ENCODE results near the gene TEX38.
"Not testable (repeated sequence)": the region's sequence is repeated elsewhere in the genome, so short reads cannot be mapped to it uniquely, and the experiment has no call there.

Gene TEX38

GRCh38 chr1:46646331-46646730 is 25.3 kb upstream of the TEX38 start:
- Mint-ChIP-seq H3K27me3 (ENCODE audit: low read depth) (no peaks in the 10 kb centered on the region), H3K36me3 (ENCODE audit: low read depth) (peaks cover 58% of the 10 kb centered on the region), H3K4me3 (no peak overlapping the region), H3K9me3 (peaks cover 21% of the 10 kb centered on the region), H3K27ac (no peak overlapping the region), H3K4me1 (peaks cover 6% of the 10 kb centered on the region)
- TF ChIP-seq CTCF (IDR thresholded peaks at IDR 0.05; ENCODE audit: unreplicated experiment in 3 of 3): no peak

GRCh38 chr1:46646844-46647243 is 24.8 kb upstream of the TEX38 start:
- Mint-ChIP-seq H3K4me3 (no peak overlapping the region), H3K9me3 (peaks cover 21% of the 10 kb centered on the region), H3K27ac (no peak overlapping the region), H3K4me1 (peaks cover 6% of the 10 kb centered on the region), H3K27me3 (ENCODE audit: low read depth) (no peaks in the 10 kb centered on the region), H3K36me3 (ENCODE audit: low read depth) (peaks cover 55% of the 10 kb centered on the region)
- TF ChIP-seq CTCF (IDR thresholded peaks at IDR 0.05; ENCODE audit: unreplicated experiment in 3 of 3): no peak

- no peak for TF ChIP-seq CTCF (IDR thresholded peaks at IDR 0.05; ENCODE audit: unreplicated experiment in 3 of 3)
- Mint-ChIP-seq H3K9me3 (peaks cover 23% of the 10 kb centered on the region), H3K27ac (no peak overlapping the region), H3K4me1 (peaks cover 6% of the 10 kb centered on the region), H3K4me3 (no peak overlapping the region), H3K27me3 (ENCODE audit: low read depth) (no peaks in the 10 kb centered on the region), H3K36me3 (ENCODE audit: low read depth) (peaks cover 57% of the 10 kb centered on the region)
These were observed 24.0 kb upstream of the TEX38 start for GRCh38 chr1:46647611-46648010.

GRCh38 chr1:46649764-46650163 is 21.9 kb upstream of the TEX38 start:
- Mint-ChIP-seq H3K36me3 (ENCODE audit: low read depth) (peaks cover 73% of the 10 kb centered on the region), H3K27me3 (ENCODE audit: low read depth) (no peaks in the 10 kb centered on the region), H3K4me1 (no peaks in the 10 kb centered on the region), H3K27ac (no peak overlapping the region), H3K9me3 (peaks cover 24% of the 10 kb centered on the region), H3K4me3 (no peak overlapping the region)
- TF ChIP-seq CTCF (IDR thresholded peaks at IDR 0.05; ENCODE audit: unreplicated experiment in 3 of 3): no peak

GRCh38 chr1:46650491-46650890 is 21.2 kb upstream of the TEX38 start:
- Mint-ChIP-seq H3K27ac (no peak overlapping the region), H3K9me3 (peaks cover 25% of the 10 kb centered on the region), H3K4me1 (no peaks in the 10 kb centered on the region), H3K36me3 (ENCODE audit: low read depth) (peaks cover 80% of the 10 kb centered on the region), H3K27me3 (ENCODE audit: low read depth) (no peaks in the 10 kb centered on the region), H3K4me3 (no peak overlapping the region)
- no peak for TF ChIP-seq CTCF (IDR thresholded peaks at IDR 0.05; ENCODE audit: unreplicated experiment in 3 of 3)

GRCh38 chr1:46651152-46651551 is 20.5 kb upstream of the TEX38 start:
- H3K4me1 Mint-ChIP-seq, H3K4me3 Mint-ChIP-seq: not testable (repeated sequence)

More at GRCh38 chr1:46651152-46651551, 20.5 kb upstream of the TEX38 start:
- H3K27ac Mint-ChIP-seq; H3K27me3 Mint-ChIP-seq (ENCODE audit: low read depth): not testable (repeated sequence)
- H3K36me3 Mint-ChIP-seq (ENCODE audit: low read depth): peaks cover 85% of the 10 kb centered on the region
- H3K9me3 Mint-ChIP-seq: peaks cover 25% of the 10 kb centered on the region
